H1 (cell line): ENCODE data around the gene FSTL4. TPM values are rescaled to one million over a fixed set of nuclear protein-coding genes. Genes with fewer than 3 reads are reported as not detected.

Experiments used
- CTCF ChIA-PET: fragments of 300-600 bp; sonication (Branson Sonifier 250); formaldehyde crosslinking; loops from one replicate; lab custom pipeline; 2021; ENCODE audit not compliant: partially characterized antibody; lab: Charles Lee
- POLR2A ChIA-PET: fragments of 300-600 bp; sonication (Branson Sonifier 250); formaldehyde crosslinking; loops from one replicate; lab custom pipeline; 2021; ENCODE audit warnings: inconsistent platforms; ENCODE audit not compliant: partially characterized antibody; lab: Charles Lee
- DNase-seq, 2 experiments: peaks; one replicate each; pipeline versions ENCODE4 v3.0.0 to v3.0.0-alpha.2; 2010 to 2022; ENCODE audit warnings: low spot score in 2 of 2, low read depth in 1 of 2, mixed read lengths in 1 of 2
- FAIRE-seq: peaks from 2 replicates; lab custom pipeline; 2011; peaks lifted over from hg19 to GRCh38; lab: Jason Lieb, UNC
- H2AFZ ChIP-seq: 2 replicates; pipeline ENCODE4 v1.8.1; 2012; ENCODE audit warnings: low read length, inconsistent platforms
- H2AK5ac ChIP-seq: 2 replicates; pipeline ENCODE4 v1.6.1; 2013; ENCODE audit warnings: low read depth, low read length
- H2BK120ac ChIP-seq: replicated peaks from 2 replicates; pipeline ENCODE3; 2013; ENCODE audit warnings: low read depth, low read length, inconsistent platforms
- H2BK12ac ChIP-seq: 2 replicates; pipeline ENCODE4 v1.6.1; 2013; ENCODE audit warnings: low read depth, low read length
- H2BK15ac ChIP-seq: 2 replicates; pipeline ENCODE4 v1.6.1; 2013; ENCODE audit warnings: low read length
- H2BK20ac ChIP-seq: 2 replicates; pipeline ENCODE4 v1.6.1; 2013; ENCODE audit warnings: low read length
- H2BK5ac ChIP-seq: 2 replicates; pipeline ENCODE4 v1.6.1; 2013; ENCODE audit warnings: low read depth, low read length
- H3K14ac ChIP-seq: 2 replicates; pipeline ENCODE4 v1.6.1; 2013; ENCODE audit warnings: inconsistent platforms; ENCODE audit not compliant: insufficient read length
- H3K18ac ChIP-seq: 2 replicates; pipeline ENCODE4 v1.6.1; 2013; ENCODE audit warnings: low read length; ENCODE audit errors: extremely low read depth
- H3K23ac ChIP-seq: 2 replicates; pipeline ENCODE4 v1.6.1; 2013; ENCODE audit warnings: inconsistent platforms; ENCODE audit not compliant: insufficient read length
- H3K23me2 ChIP-seq: 2 replicates; pipeline ENCODE4 v1.6.1; 2013; ENCODE audit warnings: low read depth, low read length
- H3K27ac ChIP-seq: 2 replicates; pipeline ENCODE4 v1.6.1; 2011; ENCODE audit warnings: low read depth, low read length, inconsistent platforms
- H3K27me3 ChIP-seq, 4 experiments: replicated peaks in 1 of 4; 1 replicate in 1 of 4; 2 replicates in 3 of 4; pipeline versions ENCODE4 v1.6.1 to v1.8.1; 2011 to 2013; ENCODE audit warnings: low read length in 3 of 4, mild to moderate bottlenecking in 3 of 4, inconsistent platforms in 2 of 4, mixed read lengths in 2 of 4, moderate library complexity in 1 of 4; ENCODE audit not compliant: control insufficient read depth in 3 of 4, insufficient read depth in 3 of 4; ENCODE audit errors: extremely low read depth in 1 of 4
- H3K36me3 ChIP-seq, 4 experiments: 2 replicates each; pipeline versions ENCODE4 v1.6.1 to v1.8.1; 2011 to 2013; ENCODE audit warnings: mild to moderate bottlenecking in 4 of 4, low read length in 3 of 4, moderate library complexity in 2 of 4, control low read depth in 1 of 4, inconsistent platforms in 1 of 4; ENCODE audit not compliant: insufficient read depth in 4 of 4, control insufficient read depth in 2 of 4
- H3K4ac ChIP-seq: replicated peaks from 2 replicates; pipeline ENCODE3; 2013; ENCODE audit warnings: low read length, low read depth, mixed read lengths, inconsistent platforms; ENCODE audit not compliant: insufficient read length
- H3K4me1 ChIP-seq, 4 experiments: replicated peaks in 1 of 4; 1 replicate in 1 of 4; 2 replicates in 3 of 4; pipeline versions ENCODE4 v1.6.1 to v1.8.1; 2011 to 2013; ENCODE audit warnings: low read length in 3 of 4, inconsistent platforms in 2 of 4, mixed read lengths in 1 of 4; ENCODE audit not compliant: insufficient read depth in 4 of 4, control insufficient read depth in 3 of 4
- H3K4me2 ChIP-seq, 2 experiments: 2 replicates each; pipeline versions ENCODE4 v1.6.1 to v1.8.1; 2011 to 2013; ENCODE audit warnings: low read depth in 2 of 2, low read length in 2 of 2, control low read depth in 1 of 2, inconsistent platforms in 1 of 2, mild to moderate bottlenecking in 1 of 2; ENCODE audit not compliant: insufficient read depth in 1 of 2
- H3K4me3 ChIP-seq, 4 experiments: fragments of 200-600, 300-600 bp in 1 of 4; sonication (generic), shearing (Covaris generic), sonication (Bioruptor Twin) in 1 of 4; 2 replicates each; pipeline versions ENCODE4 v1.5.1 to v1.8.1; 2011 to 2016; ENCODE audit warnings: low read length in 4 of 4, low read depth in 3 of 4, control low read depth in 2 of 4, inconsistent platforms in 2 of 4, mild to moderate bottlenecking in 2 of 4, mixed read lengths in 1 of 4, moderate library complexity in 1 of 4; ENCODE audit not compliant: insufficient read depth in 2 of 4; ENCODE audit errors: extremely low read depth in 1 of 4
- H3K56ac ChIP-seq: replicated peaks from 2 replicates; pipeline ENCODE3; 2013; ENCODE audit warnings: low read depth, mild to moderate bottlenecking, mixed read lengths, low read length, inconsistent platforms; ENCODE audit not compliant: insufficient read length
- H3K79me1 ChIP-seq: 2 replicates; pipeline ENCODE4 v1.6.1; 2013; ENCODE audit warnings: low read depth, low read length, control low read depth
- H3K79me2 ChIP-seq, 2 experiments: 2 replicates each; pipeline versions ENCODE4 v1.6.1 to v1.8.1; 2012 to 2013; ENCODE audit warnings: low read length in 2 of 2, mild to moderate bottlenecking in 2 of 2, inconsistent platforms in 1 of 2; ENCODE audit not compliant: insufficient read depth in 2 of 2, control insufficient read depth in 1 of 2
- H3K9ac ChIP-seq, 4 experiments: replicated peaks in 1 of 4; 1 replicate in 1 of 4; 2 replicates in 3 of 4; pipeline versions ENCODE4 v1.6.1 to v1.8.1; 2011 to 2013; ENCODE audit warnings: low read depth in 3 of 4, low read length in 3 of 4, control low read depth in 2 of 4, mild to moderate bottlenecking in 2 of 4, moderate library complexity in 2 of 4, inconsistent platforms in 1 of 4; ENCODE audit errors: extremely low read depth in 1 of 4
- H3K9me3 ChIP-seq, 2 experiments: 2 replicates each; pipeline versions ENCODE4 v1.6.1 to v1.8.1; 2012 to 2013; ENCODE audit warnings: mild to moderate bottlenecking in 2 of 2, moderate library complexity in 2 of 2, control low read depth in 1 of 2, inconsistent platforms in 1 of 2, low read depth in 1 of 2, low read length in 1 of 2, mixed read lengths in 1 of 2; ENCODE audit not compliant: insufficient read depth in 2 of 2
- H4K20me1 ChIP-seq, 2 experiments: replicated peaks in 1 of 2; 2 replicates each; pipeline versions ENCODE3 to v1.8.1; 2011 to 2013; ENCODE audit warnings: inconsistent platforms in 2 of 2, low read length in 2 of 2, mild to moderate bottlenecking in 1 of 2; ENCODE audit not compliant: insufficient read depth in 2 of 2, control insufficient read depth in 1 of 2
- H4K5ac ChIP-seq: 2 replicates; pipeline ENCODE4 v1.6.1; 2013; ENCODE audit warnings: low read length, low read depth, mixed read lengths, inconsistent platforms; ENCODE audit not compliant: insufficient read length
- H4K8ac ChIP-seq: 2 replicates; pipeline ENCODE4 v1.8.0; 2013; ENCODE audit warnings: mild to moderate bottlenecking, moderate library complexity, low read length, inconsistent platforms; ENCODE audit not compliant: insufficient read depth; ENCODE audit errors: extremely low read depth
- H4K91ac ChIP-seq: replicated peaks from 2 replicates; pipeline ENCODE3; 2013; ENCODE audit warnings: low read length, mixed read lengths, inconsistent platforms; ENCODE audit not compliant: insufficient read length
- CEBPB ChIP-seq: IDR thresholded peaks from 2 replicates; pipeline ENCODE4 v1.6.1; 2012; ENCODE audit warnings: low read depth, low read length
- HDAC2 ChIP-seq, 2 experiments: fragments of 300-600 bp in 1 of 2; sonication (generic) in 1 of 2; IDR thresholded peaks; 2 replicates each; pipeline ENCODE4 v1.6.1; 2011 to 2012; ENCODE audit warnings: low read depth in 2 of 2, low read length in 2 of 2, mild to moderate bottlenecking in 2 of 2, moderate library complexity in 2 of 2, borderline replicate concordance in 1 of 2, inconsistent platforms in 1 of 2
- NRF1 ChIP-seq: IDR thresholded peaks from 2 replicates; pipeline ENCODE4 v1.6.1; 2011; ENCODE audit warnings: mild to moderate bottlenecking, low read depth, low read length, improper control_type of control experiment
- SUZ12 ChIP-seq: fragments of 200-600 bp; sonication (generic); IDR thresholded peaks from 2 replicates; pipeline ENCODE4 v1.6.1; 2012; ENCODE audit warnings: mild to moderate bottlenecking, inconsistent platforms, low read length, moderate library complexity, mixed read lengths
- TEAD4 ChIP-seq: IDR thresholded peaks from 2 replicates; pipeline ENCODE4 v1.6.1; 2012; ENCODE audit warnings: low read depth, low read length, inconsistent platforms, mixed read lengths
- WGBS, 2 experiments: shearing (Covaris generic) in 1 of 2; methylation state at CpG; one replicate each; pipeline versions ENCODE4 v1.1.6 to v1.1.7; 2013 to 2015; ENCODE audit warnings: low lambda C conversion rate in 2 of 2, mixed read lengths in 2 of 2, inconsistent platforms in 1 of 2, low coverage in 1 of 2, missing lambda C conversion rate in 1 of 2; ENCODE audit not compliant: insufficient replicate concordance in 2 of 2, insufficient coverage in 1 of 2, insufficient read length in 1 of 2; ENCODE audit errors: extremely low coverage in 1 of 2, missing lambda C conversion rate in 1 of 2; 5-methylcytosine and 5-hydroxymethylcytosine counted together
- polyA plus RNA-seq, 7 experiments: library from polyadenylated mRNA; depleted of rRNA in 3 of 7; stranded (reverse) in 5 of 7; unstranded in 2 of 7; fragments of >200 nt in 5 of 7; fragments of 200-250 nt in 2 of 7; gene quantifications; 1 replicate in 5 of 7; 2 replicates in 1 of 7; 4 replicates in 1 of 7; pipeline versions ENCODE4 v1.2.1 to v1.2.3, GENCODE V29; 2011 to 2013; ENCODE audit warnings: missing spikeins in 2 of 7, mixed read lengths in 2 of 7
- total RNA-seq: library from RNA; stranded (reverse); fragmentation: NEBNext Ultra II Directional; extraction: Animal tissue kit (Norgen Biotek cat#: 25700); gene quantifications from 2 replicates; pipeline ENCODE4 v1.2.1, GENCODE V29; 2021

The FSTL4 gene
- total and polyA plus RNA-seq, 2 of the 8 experiments (the other 6 are each of a cell fraction or from before 2014, with no cell fraction given), result 3.1 to 4.1 TPM

- WGBS, 2 experiments, result 86% methylated on average over 3 of the region's 3 CpGs; no CpG with 5 or more reads in 1 of the 2 experiments
- no peaks in the 10 kb centered on the region for H3K79me1 ChIP-seq
- FAIRE-seq, result no peak
These were observed 12.0 kb upstream of the FSTL4 start for GRCh38 chr5:133624316-133624715.

More at GRCh38 chr5:133624316-133624715, 12.0 kb upstream of the FSTL4 start:
- no peak for DNase-seq
- no peak overlapping the region for H2BK12ac ChIP-seq
- CTCF ChIA-PET, result no interaction called here
- TF ChIP-seq TEAD4 (no peak), SUZ12 (no peak), HDAC2 (IDR thresholded peaks at IDR 0.05; ENCODE audit: borderline replicate concordance in 1 of 2, low read depth in 2 of 2, low read length in 2 of 2) (no peak), NRF1 (no peak), CEBPB (peak; percentile 97)
- no peak overlapping the region for H3K18ac ChIP-seq
- H3K56ac ChIP-seq, result no peak overlapping the region
- H3K9ac ChIP-seq, result no peak overlapping the region
- H2AK5ac ChIP-seq, result no peak overlapping the region
- H3K23me2 ChIP-seq, result no peaks in the 10 kb centered on the region
- H3K27ac ChIP-seq, result no peak overlapping the region
- no peak overlapping the region for H3K4ac ChIP-seq
- H2AFZ ChIP-seq, result no peak overlapping the region
- no peaks in the 10 kb centered on the region for H4K20me1 ChIP-seq
- H3K4me2 ChIP-seq, result no peak overlapping the region
- no peak overlapping the region for H4K91ac ChIP-seq
- H2BK15ac ChIP-seq, result no peak overlapping the region
- H3K27me3 ChIP-seq, result no peaks in the 10 kb centered on the region
- no peaks in the 10 kb centered on the region for H3K4me1 ChIP-seq
- H3K36me3 ChIP-seq, result no peaks in the 10 kb centered on the region
- H3K79me2 ChIP-seq, result no peaks in the 10 kb centered on the region
- no peak overlapping the region for H2BK20ac ChIP-seq
- no peak overlapping the region for H4K8ac ChIP-seq
- H4K5ac ChIP-seq, result no peak overlapping the region
- H3K9me3 ChIP-seq, result no peaks in the 10 kb centered on the region
- POLR2A ChIA-PET, result no interaction called here
- H2BK120ac ChIP-seq, result no peak overlapping the region
- H2BK5ac ChIP-seq, result no peak overlapping the region
- H3K14ac ChIP-seq, result no peak overlapping the region
- no peak overlapping the region for H3K4me3 ChIP-seq
- H3K23ac ChIP-seq, result no peak overlapping the region
